Adrenal gland (tissue), 12 donors: ENCODE measurements around the gene BACH2. TPM values are rescaled to one million over a fixed set of nuclear protein-coding genes. Genes with fewer than 3 reads are reported as not detected.
"Not testable (repeated sequence)": the region's sequence is repeated elsewhere in the genome, so short reads cannot be mapped to it uniquely, and the experiment has no call there.

Experiments used
- DNase-seq, 7 donors: peaks; one replicate each; pipeline ENCODE4 v3.0.0-alpha.2; 2019 to 2020
- H3K27ac ChIP-seq, 5 donors: fragments of 200-600 bp; sonication (generic) in 4 of 5; 1 replicate in 3 of 5; 2 replicates in 2 of 5; pipeline versions ENCODE4 v1.5.1 to v1.8.0; 2016 to 2020; ENCODE audit warnings: mild to moderate bottlenecking in 1 of 5
- H3K27me3 ChIP-seq: fragments of 200-600 bp; 2 replicates; pipeline ENCODE4 v1.8.0; 2021
- H3K36me3 ChIP-seq, 2 donors: fragments of 200-600 bp; replicated peaks in 1 of 2; 1 replicate in 1 of 2; 2 replicates in 1 of 2; pipeline versions ENCODE4 v1.5.1 to v1.8.0; 2018 to 2022
- H3K4me1 ChIP-seq, 2 donors: fragments of 200-600 bp; replicated peaks in 1 of 2; 1 replicate in 1 of 2; 2 replicates in 1 of 2; pipeline versions ENCODE4 v1.5.1 to v1.8.0; 2018 to 2021
- H3K4me3 ChIP-seq, 4 donors: fragments of 200-600 bp; sonication (generic) in 3 of 4; one replicate each; pipeline ENCODE4 v1.5.1; 2016 to 2018
- H3K9me3 ChIP-seq, 3 donors: fragments of 200-600 bp; sonication (generic) in 1 of 3; replicated peaks in 1 of 3; 1 replicate in 2 of 3; 2 replicates in 1 of 3; pipeline versions ENCODE4 v1.5.1 to v1.8.0; 2016 to 2021
- POLR2A ChIP-seq, 2 donors: fragments of 450-650 bp; IDR thresholded peaks; one replicate each; pipeline ENCODE4 v1.6.1; 2017; ENCODE audit warnings: antibody characterized with exemption in 2 of 2, mild to moderate bottlenecking in 2 of 2, moderate library complexity in 1 of 2
- WGBS, 4 donors: extraction: QIAGEN DNeasy Blood & Tissue Kit in 2 of 4; methylation state at CpG; one replicate each; pipeline versions ENCODE4 v1.1.5 to v1.1.7; 2013 to 2017; 5-methylcytosine and 5-hydroxymethylcytosine counted together
- intact Hi-C, 2 donors: fragments of 100-400 bp; cut with DNase I; formaldehyde crosslinking; loops; one replicate each; pipeline versions ENCODE4 v1.14.1 to v1.15.0; 2022 to 2023
- polyA plus RNA-seq, 3 donors: library from polyadenylated mRNA; stranded (reverse); fragments of 200-250 nt in 2 of 3; fragments of 350-450 nt in 1 of 3; fragmentation: Illumina TruSeq in 1 of 3; extraction: RNeasy Lipid Tissue Mini Kit (QIAGEN cat#74804) in 1 of 3; gene quantifications; one replicate each; pipeline ENCODE4 v1.2.3, GENCODE V29; 2013 to 2014
- total RNA-seq, 9 donors: library from RNA; depleted of rRNA in 4 of 9; stranded (reverse); fragments of >200 nt in 4 of 9; fragments of 120-200 nt in 1 of 9; fragmentation: NEBNext Ultra II Directional in 1 of 9; extraction: Animal tissue kit (Norgen Biotek cat#: 25700) in 1 of 9; gene quantifications; one replicate each; pipeline versions ENCODE4 v1.1.0 to v1.2.4, GENCODE V29; 2013 to 2023
- TF ChIP-seq, protein P1 (sequence below), 6 experiments: fragments of 450-650 bp in 4 of 6; fragments of 200-600 bp in 2 of 6; sonication (generic) in 1 of 6; IDR thresholded peaks; 1 replicate in 5 of 6; 2 replicates in 1 of 6; pipeline versions ENCODE4 v1.5.1 to v1.8.0; 2016 to 2021; ENCODE audit warnings: antibody characterized with exemption in 6 of 6, mild to moderate bottlenecking in 2 of 6, moderate library complexity in 1 of 6
- donor health status: healthy with polysubstance abuse.
- donor health status: Bipolar disorder and iron deficiency.
- donor health status: DM: yes; HTN: yes; CAD: no.
- donor health status: DM: no; HTN: no; CAD: no.
- donor health status: DM: no; HTN: no; CAD: no.
- donor health status: DM: yes; HTN: yes; CAD: no.

The BACH2 gene
- total and polyA plus RNA-seq, 12 donors, result 0.08 to 2.9 (median 0.83) TPM

DNA sequence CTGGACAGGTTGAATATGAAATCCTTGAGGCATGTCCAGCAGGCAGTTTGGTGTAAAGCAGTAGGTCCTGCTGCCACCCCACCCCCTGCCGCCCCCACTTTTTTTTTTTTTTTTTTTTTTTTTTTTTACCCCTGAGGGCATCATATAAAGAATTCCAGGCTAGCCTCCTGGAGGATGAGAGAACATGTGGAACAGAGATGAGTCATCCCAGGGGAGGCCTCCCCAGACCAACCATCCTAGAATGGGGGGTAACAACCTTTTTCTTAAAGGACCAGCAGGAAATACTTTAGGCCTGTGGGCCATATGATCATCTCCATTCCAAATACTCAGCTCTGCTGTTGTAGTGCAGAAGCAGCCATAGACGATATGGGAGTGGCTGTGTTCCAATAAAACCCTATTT is 231.5 kb downstream of the BACH2 start:
- H3K4me1 ChIP-seq, result no peaks in the 10 kb centered on the region
- 78 to 97% (median 92%) methylated on average over 2 of the region's 2 CpGs for WGBS, 4 donors
- no peaks in the 10 kb centered on the region for H3K9me3 ChIP-seq
- intact Hi-C loops, result no loop called here
- no peak for DNase-seq
- H3K36me3 ChIP-seq, result no peaks in the 10 kb centered on the region
- H3K27ac ChIP-seq, result no peak overlapping the region
- H3K27me3 ChIP-seq, result no peaks in the 10 kb centered on the region
- no peak overlapping the region for H3K4me3 ChIP-seq
- no peak for TF ChIP-seq POLR2A (IDR thresholded peaks at IDR 0.05)
- TF ChIP-seq, protein P1, sequence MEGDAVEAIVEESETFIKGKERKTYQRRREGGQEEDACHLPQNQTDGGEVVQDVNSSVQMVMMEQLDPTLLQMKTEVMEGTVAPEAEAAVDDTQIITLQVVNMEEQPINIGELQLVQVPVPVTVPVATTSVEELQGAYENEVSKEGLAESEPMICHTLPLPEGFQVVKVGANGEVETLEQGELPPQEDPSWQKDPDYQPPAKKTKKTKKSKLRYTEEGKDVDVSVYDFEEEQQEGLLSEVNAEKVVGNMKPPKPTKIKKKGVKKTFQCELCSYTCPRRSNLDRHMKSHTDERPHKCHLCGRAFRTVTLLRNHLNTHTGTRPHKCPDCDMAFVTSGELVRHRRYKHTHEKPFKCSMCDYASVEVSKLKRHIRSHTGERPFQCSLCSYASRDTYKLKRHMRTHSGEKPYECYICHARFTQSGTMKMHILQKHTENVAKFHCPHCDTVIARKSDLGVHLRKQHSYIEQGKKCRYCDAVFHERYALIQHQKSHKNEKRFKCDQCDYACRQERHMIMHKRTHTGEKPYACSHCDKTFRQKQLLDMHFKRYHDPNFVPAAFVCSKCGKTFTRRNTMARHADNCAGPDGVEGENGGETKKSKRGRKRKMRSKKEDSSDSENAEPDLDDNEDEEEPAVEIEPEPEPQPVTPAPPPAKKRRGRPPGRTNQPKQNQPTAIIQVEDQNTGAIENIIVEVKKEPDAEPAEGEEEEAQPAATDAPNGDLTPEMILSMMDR (IDR thresholded peaks at IDR 0.05), result no peak

DNA sequence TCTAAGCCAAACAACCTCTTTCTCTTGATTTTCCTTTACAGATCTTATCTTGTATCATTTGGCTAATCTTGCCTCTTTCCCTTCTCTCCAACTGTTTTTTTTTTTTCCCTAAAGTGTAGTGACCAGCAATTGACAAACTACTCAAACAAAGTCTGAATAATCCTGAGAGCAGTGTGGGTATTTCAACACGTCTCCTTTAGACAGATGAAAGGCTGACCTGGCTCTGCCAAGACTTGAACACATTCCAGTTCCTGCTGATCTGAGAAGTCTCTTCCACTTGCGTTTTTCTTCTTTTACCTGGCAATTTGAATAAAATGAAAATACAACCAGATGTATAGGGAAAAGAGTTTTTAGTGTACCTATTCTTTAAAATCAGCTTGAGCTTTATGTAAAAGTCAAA is 234.0 kb downstream of the BACH2 start:
- intact Hi-C loops, result no loop called here
- Histone ChIP-seq H3K36me3 (no peaks in the 10 kb centered on the region), H3K4me1 (no peaks in the 10 kb centered on the region), H3K9me3 (no peaks in the 10 kb centered on the region), H3K27me3 (no peaks in the 10 kb centered on the region), H3K4me3 (no peak overlapping the region), H3K27ac (no peak overlapping the region)
- no peak for TF ChIP-seq POLR2A (IDR thresholded peaks at IDR 0.05)
- no peak for DNase-seq
- 31 to 45% (median 36%) methylated on average over 2 of the region's 2 CpGs for WGBS, 4 donors

DNA sequence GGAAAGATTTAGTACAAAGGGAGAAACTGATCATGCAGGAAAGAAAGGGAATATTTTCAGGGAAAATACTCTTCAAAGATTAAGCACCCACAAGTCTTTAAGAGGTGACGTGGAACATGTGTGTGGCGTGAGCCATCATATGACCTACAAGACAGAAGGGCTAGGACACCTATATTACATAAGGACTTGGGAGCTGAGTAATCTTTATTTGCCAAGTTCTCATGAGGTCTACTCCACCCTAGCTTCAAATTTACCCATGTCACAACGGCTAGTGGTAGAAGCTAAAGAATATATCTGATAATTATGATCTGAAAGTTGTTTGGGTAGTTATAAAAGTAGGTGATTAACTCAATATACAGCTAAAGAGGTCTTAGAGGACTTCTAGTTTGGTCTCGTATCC is 234.6 kb downstream of the BACH2 start:
- Histone ChIP-seq H3K4me3 (no peak overlapping the region), H3K9me3 (no peaks in the 10 kb centered on the region), H3K4me1 (no peaks in the 10 kb centered on the region), H3K27ac (no peak overlapping the region), H3K27me3 (no peaks in the 10 kb centered on the region), H3K36me3 (no peaks in the 10 kb centered on the region)
- TF ChIP-seq POLR2A (IDR thresholded peaks at IDR 0.05), result no peak
- TF ChIP-seq, protein P1 (IDR thresholded peaks at IDR 0.05), result no peak
- intact Hi-C loops, result no loop called here
- no peak for DNase-seq
- WGBS, 4 donors, result 81 to 91% (median 84%) methylated on average over 4 of the region's 4 CpGs

DNA sequence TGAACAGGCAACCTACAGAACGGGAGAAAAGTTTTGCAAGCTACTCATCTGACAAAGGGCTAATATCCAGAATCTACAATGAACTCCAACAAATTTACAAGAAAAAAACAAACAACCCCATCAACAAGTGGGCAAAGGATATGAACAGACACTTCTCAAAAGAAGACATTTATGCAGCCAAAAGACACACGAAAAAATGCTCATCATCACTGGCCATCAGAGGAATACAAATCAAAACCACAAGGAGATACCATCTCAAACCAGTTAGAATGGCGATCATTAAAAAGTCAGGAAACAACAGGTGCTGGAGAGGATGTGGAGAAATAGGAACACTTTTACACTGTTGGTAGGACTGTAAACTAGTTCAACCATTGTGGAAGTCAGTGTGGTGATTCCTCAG is 237.5 kb downstream of the BACH2 start:
- H3K36me3 ChIP-seq, H3K27ac ChIP-seq, H3K9me3 ChIP-seq, H3K4me3 ChIP-seq, H3K4me1 ChIP-seq, DNase-seq, H3K27me3 ChIP-seq, intact Hi-C loops: not testable (repeated sequence)
- WGBS, 4 donors, result 75 to 86% (median 79%) methylated on average over 3 of the region's 3 CpGs

DNA sequence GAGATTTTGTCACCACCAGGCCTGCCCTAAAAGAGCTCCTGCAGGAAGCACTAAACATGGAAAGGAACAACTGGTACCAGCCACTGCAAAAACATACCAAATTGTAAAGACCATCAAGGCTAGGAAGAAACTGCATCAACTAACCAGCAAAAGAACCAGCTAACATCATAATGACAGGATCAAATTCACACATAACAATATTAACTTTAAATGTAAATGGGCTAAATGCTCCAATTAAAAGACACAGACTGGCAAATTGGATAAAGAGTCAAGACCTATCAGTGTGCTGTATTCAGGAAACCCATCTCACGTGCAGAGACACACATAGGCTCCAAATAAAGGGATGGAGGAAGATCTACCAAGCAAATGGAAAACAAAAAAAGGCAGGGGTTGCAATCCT is 240.7 kb downstream of the BACH2 start:
- H3K27me3 ChIP-seq, H3K4me1 ChIP-seq, H3K36me3 ChIP-seq, H3K4me3 ChIP-seq, H3K27ac ChIP-seq, H3K9me3 ChIP-seq, DNase-seq, intact Hi-C loops: not testable (repeated sequence)
- WGBS, 4 donors, result 71 to 90% (median 82%) methylated on average over 1 of the region's 1 CpG; no CpG with 5 or more reads in 1 of the 4 donors

DNA sequence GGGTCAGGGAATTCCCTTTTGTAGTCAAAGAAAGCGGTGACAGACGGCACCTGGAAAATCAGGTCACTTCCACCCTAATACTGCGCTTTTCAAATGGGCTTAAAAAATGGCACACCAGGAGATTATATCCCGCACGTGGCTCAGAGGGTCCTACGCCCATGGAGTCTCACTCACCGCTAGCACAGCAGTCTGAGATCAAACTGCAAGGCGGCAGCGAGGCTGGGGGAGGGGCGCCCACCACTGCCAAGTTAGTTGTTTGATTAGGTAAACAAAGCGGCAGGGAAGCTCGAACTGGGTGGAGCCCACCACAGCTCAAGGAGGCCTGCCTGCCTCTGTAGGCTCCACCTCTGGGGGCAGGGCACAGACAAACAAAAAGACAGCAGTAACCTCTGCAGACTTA is 242.4 kb downstream of the BACH2 start:
- H3K27me3 ChIP-seq, H3K4me3 ChIP-seq, H3K36me3 ChIP-seq, H3K4me1 ChIP-seq, H3K9me3 ChIP-seq, H3K27ac ChIP-seq, intact Hi-C loops, DNase-seq: not testable (repeated sequence)
- 92 to 97% (median 94%) methylated on average over 8 to 12 of the region's 12 CpGs for WGBS, 4 donors
